HG03469 (cell line): ENCODE data around the gene ANKRD65.
"Not testable (repeated sequence)": the region's sequence is repeated elsewhere in the genome, so short reads cannot be mapped to it uniquely, and the experiment has no call there.

Source experiments
- ATAC-seq: cut with Tn5 transposase; IDR thresholded peaks from one replicate; pipeline ENCODE4 v1.9.1; 2021; ENCODE audit warnings: mild to moderate bottlenecking, moderate library complexity, moderate number of reproducible peaks; ENCODE audit not compliant: unreplicated experiment

The ANKRD65 gene

DNA sequence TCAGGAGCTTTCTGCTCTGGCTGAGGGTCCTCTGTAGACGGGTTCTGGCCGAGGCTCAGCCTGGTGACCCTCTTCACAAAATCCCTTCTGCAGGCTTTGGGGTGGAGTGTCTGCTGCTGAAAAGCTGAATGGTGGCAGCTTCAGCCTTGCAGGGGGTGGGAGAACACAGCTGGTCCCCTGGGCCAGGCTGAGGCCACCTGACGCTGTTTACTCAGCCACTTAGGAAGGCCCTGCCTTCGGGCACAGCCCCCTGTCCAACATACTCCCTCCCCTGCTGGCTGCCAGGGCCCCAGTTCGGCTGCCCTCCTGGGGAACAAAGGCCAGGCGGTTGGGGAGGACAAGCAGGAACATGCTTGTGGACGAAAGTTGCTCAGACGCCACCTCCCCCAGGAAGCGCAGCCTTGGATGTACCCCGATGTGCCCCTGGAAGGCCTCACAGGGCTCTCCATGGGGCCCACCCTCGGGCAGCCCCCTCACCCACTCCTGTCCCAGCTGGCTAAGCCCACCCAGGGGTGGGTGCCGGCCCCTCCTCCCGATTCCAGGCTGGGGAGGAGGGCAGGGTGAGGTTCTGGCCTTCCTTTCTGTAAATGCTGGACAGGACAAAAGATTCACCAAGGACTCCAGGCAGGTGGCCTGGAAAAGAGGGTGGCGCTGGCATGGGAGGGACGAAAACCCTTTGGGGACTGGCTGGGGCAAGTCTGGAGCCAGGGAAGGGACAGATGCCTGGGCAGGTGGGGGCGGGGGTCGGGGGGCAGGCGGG lies at the start of gene ANKRD65:
Gene ANKRD65 (minus strand): TSS at position 130 of the 760 bp plus-strand sequence. CDS start 271 bp downstream, outside the sequence.
- ATAC-seq = no peak

DNA sequence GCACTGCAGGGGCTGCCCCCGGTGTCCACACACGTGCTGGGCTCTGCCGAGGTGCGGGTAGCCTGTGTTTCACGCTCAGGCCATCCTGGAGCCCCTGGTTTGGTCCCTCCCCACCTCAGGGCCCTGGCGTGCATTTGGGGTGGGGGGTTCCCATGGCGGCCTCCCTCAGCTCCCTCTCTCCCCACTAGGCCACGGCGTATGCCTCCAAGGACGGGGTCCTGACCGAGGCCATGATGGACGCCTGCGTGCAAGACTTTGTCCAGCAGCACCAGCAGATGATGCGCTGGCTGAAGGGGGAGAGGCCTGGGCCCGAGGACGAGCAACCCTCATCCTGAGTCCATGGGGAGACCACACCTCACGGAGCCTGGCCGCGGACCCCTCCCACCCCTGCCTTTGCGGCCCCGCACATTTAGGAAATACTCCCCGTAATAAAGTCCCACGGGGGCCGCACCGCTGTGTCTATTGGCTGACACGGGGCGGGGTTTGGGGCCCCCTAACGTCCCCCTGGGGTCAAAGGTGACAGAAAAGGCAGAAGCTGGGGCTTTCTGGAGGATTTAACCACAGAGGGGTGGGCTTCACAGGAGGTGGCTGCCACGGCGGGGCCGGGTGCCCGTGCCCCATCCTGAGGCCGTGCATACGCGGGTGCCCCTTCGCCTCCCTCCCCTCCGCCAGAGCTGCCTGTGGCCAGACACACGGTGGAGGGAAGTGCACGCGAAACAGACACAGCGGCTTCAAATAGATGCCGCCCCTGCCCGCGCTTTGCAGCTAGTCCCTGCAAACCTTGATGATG lies 47.3 kb upstream of the ANKRD65 start:
- not testable (repeated sequence) for ATAC-seq

DNA sequence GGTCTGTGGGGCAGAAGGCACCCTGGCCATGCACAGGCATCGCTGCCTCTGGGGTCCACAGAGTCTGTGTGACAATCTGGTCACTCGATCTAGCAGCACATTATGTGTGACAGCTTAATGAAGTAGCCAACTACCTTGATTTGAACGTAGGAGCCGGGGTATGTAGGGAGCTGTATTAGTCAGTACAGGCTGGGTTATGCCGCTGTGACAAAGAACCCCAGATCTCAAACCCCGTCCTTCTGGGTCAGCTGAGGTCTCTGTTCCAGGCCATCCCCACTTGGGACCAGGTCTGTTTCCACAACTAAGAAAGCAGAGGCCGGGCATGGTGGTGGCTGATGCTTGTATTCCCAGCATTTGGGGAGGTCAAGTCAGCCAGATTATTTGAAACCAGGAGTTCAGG lies 42.2 kb upstream of the ANKRD65 start:
- no peak for ATAC-seq

DNA sequence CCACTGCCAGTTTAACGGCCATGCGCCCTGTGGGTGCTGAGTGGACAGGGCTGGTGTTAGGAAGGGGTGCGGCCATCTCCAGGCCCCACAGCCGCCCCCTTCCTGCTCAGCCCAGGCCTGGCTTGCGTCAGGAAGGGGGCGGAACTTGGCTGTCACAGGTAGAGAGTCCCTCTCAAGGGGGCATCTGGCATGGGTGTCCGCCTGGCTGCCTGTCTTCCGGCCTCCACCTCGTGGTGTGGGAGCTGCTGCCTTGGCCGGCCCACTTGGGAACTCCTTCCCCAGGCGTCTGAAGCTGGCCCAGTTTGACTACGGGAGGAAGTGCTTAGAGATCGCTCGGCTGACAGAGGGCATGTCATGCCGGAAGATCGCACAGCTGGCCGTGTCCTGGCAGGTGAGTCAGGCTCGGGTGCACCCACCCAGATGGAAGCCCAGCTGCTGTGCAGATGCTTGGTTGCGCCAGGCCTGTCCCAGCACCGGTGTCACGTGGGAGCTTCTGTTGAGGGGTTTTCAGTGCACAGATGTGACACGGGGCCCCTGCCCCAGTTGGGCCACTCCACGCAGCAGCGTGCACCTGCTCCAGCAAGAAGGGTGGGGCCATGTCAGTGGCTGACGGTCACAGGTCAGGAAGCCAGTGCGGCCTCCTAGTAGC lies 41.4 kb upstream of the ANKRD65 start:
- ATAC-seq = no peak

DNA sequence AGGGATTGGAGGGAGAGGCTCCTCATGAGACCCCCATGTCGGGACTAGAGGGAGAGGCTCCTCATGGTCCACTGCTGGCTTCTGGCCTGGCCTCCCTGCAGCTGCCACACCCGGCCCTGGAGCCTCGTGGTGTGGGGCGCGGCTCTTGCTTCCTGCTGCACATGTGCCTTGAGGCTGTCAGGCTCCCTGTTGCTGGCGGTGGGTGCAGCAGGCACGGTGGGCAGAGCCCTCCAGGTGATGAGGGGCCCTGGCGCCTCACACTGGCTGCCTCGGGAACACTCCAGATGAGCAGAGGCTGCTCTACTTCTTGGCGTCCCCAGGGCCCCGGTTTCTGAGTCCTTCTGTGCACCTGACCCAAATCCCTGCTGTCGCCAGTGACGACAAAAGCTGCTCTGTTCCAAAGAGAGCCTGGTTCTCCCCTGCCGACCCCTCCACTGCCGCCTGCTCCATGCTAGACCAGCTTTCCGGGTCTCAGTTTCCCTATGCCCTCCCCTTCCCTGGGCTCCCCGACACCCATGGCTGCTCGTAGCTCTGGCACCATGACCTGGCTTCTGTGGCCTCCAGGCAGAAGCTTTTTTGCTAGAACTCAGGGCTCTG lies 40.7 kb upstream of the ANKRD65 start:
- ATAC-seq = no peak

DNA sequence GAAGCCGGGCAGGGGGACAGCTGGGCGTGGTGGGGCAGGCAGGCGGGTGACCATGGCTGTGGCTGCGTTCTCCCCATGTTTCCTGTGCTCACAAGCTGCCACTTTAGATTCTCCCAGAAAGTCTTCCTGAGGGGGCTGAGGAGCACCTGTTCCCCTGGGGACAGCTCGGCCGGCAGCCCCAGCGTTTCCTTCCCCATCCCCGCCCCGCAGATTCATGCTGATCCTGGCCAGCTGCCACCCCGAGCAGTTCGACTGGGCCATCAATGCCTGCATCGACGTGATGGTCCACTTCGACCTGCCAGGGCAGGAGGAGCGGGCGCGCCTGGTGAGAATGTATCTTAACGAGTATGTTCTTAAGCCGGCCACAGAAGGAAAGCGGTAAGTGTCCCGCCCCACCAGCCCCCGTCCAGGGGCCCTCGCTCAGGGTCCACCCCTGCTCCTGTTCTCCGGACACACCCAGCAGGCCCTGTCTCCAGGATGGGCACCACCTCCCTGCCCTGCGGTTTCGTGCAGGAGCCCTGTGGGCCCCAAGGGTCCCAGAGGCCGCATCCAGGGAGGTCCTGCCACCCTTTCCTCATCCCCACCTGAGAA lies 39.6 kb upstream of the ANKRD65 start:
- ATAC-seq = no peak

DNA sequence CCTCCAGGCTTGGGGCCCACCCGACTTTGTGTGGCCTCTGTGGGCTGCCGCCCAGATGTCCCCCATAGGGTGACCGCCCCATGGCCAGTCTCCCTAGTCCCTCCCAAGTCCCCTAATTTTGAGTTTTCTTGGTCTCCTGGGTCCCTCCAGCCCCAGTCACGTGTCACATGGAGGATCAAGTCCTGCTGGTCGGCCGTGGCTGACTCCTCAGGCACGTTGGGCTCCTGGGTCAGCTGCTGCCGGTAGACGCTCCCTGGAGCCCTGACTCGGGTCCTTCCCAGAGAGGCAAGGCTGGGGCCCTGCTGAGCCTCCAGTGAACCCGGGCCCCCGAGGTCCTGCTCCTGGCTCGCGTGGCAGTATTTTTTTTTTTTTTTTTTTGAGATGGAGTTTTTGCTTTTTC lies 38.6 kb upstream of the ANKRD65 start:
- ATAC-seq = not testable (repeated sequence)

DNA sequence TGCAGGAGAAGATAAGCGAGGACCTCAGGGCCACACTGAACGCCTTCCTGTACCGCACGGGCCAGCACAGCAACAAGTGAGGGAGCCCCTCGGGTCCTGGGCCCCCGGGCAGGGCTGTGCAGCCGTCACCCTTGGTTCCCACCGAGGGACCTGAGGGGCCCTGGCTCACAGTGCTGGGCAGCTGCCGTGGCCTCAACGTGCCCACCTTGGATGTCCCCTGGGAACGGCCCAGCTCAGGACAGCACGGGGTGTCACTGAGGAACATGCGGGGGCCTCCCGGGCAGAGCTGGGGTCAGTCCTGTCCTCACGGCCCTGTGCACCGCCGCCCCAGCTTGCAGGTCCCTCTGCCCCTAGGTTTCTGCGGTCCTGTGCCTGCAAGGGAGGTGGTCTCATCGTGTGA lies 38.1 kb upstream of the ANKRD65 start:
- ATAC-seq = not testable (repeated sequence)

DNA sequence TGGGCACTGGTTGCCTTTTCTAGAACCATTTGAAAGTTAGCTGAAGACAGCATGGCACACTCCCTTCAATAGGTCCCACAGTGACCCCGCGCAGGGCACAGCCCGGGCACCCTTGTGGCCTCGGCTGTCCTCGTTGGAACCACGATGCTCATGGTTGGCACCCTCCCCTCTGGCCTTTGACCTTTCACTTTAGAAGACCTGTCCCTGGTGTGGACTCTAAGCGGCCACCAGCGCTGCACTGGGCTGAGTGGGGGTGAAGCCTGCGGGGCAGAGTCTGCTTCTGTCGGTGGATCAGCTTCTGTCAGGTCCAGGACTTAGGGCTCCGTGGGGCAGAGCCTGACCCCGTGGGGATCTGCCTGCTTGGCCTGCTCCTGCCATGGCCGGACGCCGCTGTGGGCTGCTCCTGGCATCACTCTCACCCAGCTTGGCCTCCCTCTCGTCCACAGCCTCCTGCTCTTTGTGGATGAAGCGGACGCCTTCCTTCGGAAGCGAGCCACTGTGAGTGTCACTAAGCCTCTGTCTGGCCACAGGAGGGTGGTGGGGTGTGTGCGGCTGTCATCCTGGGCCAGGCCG lies 35.7 kb upstream of the ANKRD65 start:
- ATAC-seq = not testable (repeated sequence)

DNA sequence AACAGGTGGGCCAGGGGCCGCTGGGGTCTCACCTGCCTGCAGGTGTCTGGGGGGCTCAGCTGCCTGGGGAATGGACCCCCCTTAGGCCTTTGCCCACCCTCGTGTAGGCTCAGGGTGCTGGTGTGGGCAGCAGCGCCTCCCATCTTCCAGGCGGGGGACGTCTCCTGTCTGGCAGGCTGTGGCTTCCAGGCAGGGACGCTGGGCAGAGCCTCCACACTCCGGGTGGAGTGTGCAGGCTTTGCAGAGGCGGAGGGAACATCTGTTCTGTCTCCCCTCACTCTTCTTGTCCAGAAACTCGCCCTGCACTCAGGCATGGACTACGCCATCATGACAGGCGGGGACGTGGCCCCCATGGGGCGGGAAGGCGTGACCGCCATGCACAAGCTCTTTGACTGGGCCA lies 34.9 kb upstream of the ANKRD65 start:
- not testable (repeated sequence) for ATAC-seq

DNA sequence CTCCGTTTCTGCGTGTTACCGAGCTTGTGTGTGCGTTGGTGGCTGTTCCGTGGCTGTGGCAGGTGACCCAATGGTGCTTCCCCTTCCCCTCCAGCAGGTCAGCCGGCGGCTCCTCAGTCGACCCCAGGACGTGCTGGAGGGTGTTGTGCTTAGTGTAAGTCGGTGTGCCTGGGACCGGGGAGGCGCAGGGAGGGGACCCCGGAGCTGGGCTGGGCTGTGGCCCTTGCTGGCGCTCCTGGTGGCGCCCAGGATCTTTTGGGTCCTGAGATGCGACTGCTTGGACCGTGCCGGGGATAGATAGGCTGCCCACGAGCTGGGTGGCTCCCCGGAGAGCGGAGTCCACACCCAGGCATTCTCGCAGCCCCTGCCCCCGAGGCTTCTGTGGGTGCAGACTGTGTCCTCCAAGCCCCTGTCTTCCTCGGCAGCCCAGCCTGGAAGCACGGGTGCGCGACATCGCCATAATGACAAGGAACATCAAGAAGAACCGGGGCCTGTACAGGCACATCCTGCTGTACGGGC lies 34.3 kb upstream of the ANKRD65 start:
- no peak for ATAC-seq

DNA sequence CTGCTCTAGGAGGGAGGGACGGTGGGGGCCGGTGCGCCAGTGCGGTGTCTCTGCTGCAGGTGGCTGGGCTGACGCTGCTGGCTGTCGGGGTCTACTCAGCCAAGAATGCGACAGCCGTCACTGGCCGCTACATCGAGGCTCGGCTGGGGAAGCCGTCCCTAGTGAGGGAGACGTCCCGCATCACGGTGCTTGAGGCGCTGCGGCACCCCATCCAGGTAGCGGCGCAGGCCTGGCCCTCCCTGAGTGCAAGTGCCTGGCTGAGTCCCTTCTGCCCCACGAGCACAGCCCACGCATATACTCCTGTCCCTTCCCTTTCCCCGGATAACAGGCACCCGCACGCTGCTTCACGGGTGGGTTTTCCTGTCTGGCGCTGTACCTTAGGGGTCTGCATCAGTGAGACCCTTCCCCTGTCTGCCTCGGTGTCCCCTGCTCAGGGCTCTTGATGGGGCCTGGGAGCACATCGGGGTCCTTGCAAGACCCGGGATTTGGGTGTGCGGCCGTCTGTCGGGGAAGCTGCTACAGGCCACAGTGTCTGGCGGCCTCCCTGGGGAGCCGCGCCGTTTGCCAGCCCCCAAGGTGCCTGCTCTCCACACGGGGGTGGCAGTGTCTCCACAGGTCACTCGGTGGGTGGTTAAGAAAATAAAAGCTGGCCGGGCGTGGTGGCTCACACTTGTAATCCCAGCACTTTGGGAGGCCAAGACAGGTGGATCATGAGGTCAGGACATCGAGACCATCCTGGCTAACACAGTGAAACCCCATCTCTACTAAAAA lies 33.4 kb upstream of the ANKRD65 start:
- not testable (repeated sequence) for ATAC-seq

DNA sequence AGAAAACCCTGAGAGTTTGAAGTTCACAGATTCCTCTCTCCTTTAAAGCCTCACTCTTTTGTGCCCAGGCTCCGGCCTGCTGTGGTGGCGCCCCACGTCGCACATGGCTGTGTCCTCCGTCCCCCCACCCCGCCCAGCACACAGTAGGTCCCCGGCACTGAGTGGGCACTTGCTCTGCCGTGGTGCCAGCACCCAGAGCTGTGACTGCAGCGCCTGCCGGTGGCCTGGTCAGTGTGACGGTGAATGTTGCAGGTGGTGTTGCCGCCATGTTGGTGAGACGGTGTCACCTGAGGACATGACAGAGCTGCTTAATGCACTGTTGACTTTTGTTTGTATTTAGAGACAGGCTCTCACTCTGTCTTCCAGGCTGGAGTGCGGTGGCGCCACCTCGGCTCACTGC lies 31.8 kb upstream of the ANKRD65 start:
- ATAC-seq = no peak

DNA sequence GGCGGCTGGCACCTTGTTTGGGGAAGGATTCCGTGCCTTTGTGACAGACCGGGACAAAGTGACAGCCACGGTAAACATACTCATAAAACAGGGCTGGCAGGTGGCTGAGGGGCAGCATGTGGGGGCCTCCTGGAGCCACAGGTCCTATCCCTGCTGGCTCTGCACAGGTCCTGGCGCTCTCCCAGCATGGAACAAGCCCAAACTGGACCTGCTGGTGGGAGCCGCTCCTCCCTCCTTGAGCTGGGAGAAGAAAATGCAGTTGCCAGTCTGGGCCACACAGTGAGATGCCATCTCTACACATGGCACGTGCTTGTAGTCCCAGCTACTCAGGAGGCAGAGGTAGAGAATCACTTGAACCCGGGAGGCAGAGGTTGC lies 31.3 kb upstream of the ANKRD65 start:
- ATAC-seq = not testable (repeated sequence)

DNA sequence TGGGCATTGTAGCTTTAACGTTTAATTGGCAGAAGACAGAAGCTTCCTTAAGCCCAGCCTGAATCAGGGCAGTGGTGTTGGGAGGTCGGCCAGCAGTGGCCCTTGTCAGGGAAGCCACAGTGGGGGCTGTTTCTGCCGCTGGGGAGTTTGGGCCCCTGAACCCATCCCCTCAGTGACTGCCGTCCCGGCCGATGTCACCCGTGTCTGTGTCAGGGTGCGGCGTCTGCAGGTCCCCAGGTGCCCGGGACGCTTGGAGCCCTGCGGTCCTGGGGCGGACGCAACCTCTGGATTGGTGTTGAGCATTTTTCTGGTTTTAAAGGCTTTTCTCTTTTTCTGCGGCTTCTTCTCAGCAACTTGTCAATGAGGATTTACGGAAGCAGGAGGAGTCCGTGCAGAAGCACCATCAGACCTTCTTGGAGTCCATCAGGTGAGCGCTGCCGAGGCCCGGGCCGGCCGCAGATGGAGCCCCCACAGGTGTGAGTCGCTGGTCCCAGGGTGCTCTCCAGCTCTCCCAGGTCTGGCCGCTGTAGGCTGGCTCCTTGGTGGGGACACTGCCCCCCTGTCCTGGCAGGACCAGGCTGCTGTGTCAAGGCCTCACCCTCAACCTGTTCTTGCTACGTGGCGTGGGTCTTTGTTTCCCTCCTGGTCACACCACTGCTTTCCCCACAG lies 30.8 kb upstream of the ANKRD65 start:
- ATAC-seq = no peak

DNA sequence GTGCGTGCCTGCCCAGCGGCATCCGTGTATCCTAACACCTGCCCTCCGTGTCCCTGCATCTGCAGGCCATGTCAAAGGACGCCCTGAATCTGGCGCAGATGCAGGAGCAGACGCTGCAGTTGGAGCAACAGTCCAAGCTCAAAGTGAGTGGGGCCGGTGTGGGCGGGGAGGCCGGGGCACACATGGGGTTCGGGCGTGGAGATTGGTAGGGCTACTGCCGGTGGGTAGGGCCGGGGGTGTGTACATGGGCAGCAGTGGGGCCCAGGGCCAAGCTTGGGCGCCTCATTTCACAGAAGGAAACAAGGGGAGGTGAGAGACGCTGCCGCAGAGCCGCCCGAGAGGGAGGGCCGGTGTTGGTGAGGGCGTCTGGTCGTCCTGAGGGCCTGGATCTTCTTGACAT lies 29.5 kb upstream of the ANKRD65 start:
- not testable (repeated sequence) for ATAC-seq

DNA sequence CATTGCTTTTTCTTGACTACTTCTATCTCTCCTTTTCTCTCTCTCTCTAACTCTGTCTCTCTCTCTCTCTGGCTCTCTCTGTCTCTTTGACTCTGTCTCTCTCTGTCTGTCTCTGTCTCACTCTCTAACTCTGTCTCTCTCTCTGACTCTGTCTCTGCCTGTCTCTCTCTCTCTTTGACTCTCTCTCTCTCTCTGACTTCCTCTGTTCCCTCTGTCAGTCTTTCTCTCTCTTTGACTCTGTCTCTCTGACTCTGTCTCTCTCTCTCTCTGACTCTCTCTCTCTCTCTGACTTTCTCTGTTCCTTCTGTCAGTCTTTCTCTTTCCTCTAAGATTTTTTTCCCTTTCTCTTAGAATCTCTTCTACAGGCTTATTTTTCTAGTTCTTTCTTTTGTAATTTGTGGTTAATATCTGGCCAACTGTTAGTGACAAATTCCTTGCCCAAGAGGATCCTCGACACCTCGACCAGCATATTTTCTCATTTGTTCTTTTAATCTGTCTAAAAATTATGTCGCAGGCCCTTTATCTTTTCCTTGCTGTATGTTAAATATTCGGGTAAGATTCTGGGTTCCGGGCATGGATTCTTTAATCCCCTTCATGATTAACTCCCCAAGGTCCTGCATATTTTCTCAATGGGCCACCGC lies 28.1 kb upstream of the ANKRD65 start, which contains the start of gene ATAD3C:
Gene ATAD3C (plus strand): TSS at position 591 of the 641 bp plus-strand sequence. CDS start 995 bp downstream, outside the sequence.
- no peak for ATAC-seq

DNA sequence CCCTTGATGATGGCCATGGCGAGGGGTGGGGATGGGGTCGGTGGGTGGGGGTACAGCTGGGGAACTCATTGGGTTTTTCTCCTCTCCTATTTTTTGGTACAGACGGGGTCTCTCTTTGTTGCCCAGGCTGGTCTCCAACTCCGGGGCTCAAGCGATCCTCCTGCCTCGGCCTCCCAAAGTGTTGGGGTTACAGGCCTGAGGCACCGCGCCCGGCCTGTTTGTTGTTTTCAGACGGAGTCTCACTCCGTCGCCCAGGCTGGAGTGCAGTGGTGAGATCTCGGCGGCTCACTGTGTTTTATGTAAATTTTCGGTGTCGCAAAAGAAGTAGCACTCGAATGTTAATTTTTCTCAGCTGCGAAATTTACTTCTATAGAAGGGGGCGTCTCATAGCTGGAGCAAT lies 25.6 kb upstream of the ANKRD65 start:
- ATAC-seq = not testable (repeated sequence)
